HG02973 (cell line): ENCODE measurements around the gene C10orf62.

Experiments used
- ATAC-seq: cut with Tn5 transposase; IDR thresholded peaks from one replicate; pipeline ENCODE4 v1.9.1; 2021; ENCODE audit warnings: moderate library complexity; ENCODE audit not compliant: unreplicated experiment

The C10orf62 gene

DNA sequence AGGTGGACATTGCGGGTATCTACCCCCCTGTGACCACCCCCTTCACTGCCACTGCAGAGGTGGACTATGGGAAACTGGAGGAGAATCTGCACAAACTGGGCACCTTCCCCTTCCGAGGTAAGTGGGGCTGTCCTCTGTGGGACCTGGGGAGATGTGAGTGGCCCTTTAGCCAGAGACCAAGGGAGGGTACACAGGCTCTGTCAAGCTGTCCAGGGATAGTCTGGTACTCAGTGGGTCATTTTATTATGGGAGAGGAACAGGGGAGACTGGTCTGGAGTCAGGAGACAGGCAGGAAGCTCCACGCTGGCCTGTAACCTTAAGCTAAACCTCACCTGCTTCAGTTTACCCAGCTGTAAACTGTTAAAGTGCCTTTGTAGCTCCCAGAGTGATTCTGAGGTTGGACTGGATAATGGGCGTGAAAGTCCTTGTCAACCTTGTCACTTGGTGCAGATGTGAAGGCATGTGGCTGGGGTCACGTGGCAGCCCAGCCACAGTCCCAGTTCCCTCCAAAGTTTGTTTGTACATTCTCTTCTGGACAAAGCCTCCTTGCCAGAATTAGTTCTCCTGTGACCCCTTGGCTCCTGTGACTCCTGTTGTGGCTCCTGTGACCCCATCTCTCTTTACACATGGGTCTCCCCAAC lies 4.6 kb upstream of the C10orf62 start:
- ATAC-seq, result no peak

DNA sequence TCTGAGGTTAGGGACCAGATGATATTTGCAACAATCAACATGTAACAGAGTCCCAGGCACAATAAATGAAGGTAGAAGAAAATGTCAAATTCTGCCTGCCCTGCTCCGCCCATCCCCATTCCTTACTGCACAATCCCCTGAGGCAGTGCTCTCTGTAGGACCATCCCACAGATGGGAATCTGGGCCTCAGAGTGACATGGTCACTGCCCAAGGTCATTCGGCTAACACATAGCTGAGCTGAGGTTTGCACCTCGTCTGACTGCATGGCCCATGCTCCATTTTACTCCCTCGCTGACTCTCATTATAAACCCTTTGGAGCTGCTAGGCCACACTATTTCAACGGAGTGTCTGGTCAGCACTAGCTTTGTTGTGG lies 4.1 kb upstream of the C10orf62 start:
- no peak for ATAC-seq

DNA sequence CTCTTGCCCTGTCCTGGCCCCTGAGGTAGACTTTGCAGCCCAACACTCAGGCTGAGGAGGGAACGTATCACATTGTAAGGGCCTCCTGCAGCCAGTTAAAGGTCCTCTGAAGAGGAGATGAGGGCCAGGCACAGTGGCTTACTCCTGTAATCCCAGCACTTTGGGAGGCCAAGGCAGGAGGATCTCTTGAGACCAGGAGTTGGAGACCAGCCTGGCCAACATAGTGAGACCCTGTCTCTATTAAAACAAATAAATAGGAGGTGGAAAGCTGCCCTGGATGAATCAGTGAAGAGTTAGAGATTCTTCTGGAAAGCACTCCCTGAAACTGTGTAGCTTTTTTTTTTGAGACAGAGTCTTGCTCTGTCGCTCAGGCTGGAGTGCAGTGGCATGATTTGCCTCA lies 2.3 kb upstream of the C10orf62 start:
- no peak for ATAC-seq

DNA sequence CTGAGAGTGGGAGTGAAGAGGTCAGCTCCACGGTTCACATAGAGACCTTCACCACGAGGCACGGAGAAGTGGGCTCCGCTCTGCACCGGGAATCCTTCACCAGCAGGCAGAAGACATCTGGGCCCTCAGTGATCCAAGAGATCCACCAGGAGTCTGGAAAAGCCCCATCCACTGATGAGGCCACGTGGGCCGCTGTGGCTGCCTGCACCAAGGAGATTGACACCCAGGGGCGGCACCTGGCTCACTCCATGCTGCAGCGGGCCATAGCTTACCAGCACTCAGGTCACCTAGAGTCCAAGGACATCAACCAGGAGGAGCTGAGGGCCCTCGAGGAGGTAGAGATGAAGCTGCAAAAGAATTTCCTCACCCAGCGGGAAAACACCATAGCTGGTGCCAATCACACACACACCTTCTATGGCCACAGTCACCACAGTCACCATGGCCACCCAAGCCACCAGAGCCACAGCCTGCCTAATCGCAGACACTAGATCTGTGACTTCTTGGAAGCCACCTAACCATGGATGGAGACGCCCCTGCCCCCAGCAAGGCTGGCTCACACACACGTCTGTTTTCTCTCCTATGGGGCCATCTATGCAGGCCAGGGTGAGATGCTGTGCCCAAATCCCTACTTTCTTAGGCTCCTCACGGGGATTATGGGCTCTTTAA lies 694 bp downstream of the C10orf62 start:
- ATAC-seq, result no peak

DNA sequence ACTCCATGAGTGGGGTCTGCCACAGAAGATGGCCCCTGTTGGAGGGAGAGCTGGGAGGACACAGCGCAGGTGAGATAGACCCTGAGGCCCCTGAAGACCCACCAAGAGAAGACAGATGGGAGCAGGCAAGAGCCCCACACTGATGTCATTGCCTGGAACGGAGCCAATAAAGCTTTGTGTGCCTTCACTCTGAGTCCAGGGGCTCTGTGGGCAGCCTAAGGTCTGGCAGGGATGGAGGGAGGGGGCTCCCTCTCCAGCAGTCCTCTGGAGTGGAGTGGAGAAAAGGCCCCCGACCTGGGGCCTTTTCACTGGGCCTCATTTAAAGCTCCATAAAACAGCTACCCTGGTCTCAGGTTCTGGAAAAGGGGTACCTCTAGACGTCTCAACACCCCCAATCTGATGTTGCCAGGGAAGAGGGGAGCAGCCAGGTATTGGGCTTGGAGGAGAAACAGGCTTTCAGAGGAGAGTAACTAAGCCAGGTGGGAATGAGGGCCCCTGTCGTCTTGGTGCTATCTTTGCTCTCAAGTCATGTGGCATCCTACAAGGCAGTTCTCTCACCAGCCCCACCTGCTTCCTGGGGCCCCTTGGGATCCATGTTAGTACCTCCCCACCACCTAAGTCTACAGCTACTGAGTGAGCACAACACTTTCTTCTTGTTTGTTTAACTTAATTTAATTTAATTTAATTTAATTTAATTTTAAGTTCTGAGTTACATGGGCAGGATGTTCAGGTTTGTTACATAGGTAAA lies 1.4 kb downstream of the C10orf62 start:
- ATAC-seq, result no peak

DNA sequence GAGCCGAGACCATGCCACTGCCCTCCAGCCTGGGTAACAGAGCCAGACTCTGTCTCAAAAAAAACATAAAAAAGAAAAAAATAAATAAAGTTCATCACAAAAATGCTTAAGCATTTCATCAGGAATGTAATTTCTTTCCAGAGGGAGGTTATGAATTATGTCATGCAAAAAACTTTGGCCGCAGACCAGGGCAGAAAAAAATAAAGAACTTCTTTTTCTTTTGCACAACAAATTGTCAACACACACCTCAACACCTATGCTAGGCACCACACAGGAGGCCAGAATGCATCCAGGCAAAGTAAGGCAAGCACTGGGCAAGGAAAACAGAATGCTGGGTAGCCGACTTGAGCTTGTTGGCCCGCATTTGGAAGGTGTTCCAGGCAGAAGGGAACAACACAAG lies 3.9 kb downstream of the C10orf62 start:
- ATAC-seq, result no peak

DNA sequence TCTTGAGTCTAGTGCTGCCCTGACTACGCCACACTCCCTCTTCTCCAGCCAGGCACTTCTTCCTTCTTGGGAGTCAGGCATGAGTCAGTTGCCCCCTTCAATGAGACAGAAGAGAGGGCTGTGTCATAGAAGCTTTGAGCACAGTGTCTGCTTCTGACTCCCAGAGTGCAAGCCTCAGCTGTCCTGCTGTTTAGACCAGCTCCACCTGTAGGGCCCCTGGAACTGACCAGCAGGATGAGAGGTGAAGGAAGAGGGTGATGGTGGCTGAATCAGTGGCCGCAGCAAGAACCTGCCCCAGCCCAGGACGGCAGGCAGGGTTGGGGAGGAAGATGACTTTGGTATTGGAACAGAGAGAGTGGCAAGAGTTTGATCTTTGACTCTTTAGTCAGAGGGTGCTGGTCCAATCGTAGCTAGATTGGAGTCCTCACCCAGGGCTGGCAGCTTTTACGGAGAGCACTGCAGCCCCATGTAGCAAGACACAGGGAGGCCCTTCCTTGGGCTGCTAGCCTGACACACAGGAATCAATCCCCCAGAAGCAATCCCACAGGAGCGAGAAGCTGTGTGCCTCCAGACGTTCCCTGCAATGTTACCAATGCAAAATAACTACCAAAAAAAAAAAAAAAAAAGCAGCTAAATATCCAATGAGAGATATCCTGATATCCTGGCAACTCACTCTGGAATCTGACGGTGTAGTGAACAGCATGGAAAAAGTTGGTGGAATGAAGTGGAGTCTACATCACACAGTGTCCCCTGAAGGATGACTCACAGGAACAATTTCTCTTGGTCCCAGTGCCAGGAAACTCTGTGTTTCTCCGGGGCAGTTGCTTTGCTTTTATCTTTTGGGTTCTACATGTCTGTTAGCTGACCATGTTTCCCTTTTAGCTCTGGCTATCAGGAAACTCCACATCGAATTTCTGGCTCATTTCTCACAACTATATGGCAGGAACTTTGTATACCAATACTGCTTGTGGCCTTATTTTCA lies 6.9 kb downstream of the C10orf62 start:
- ATAC-seq, result no peak

DNA sequence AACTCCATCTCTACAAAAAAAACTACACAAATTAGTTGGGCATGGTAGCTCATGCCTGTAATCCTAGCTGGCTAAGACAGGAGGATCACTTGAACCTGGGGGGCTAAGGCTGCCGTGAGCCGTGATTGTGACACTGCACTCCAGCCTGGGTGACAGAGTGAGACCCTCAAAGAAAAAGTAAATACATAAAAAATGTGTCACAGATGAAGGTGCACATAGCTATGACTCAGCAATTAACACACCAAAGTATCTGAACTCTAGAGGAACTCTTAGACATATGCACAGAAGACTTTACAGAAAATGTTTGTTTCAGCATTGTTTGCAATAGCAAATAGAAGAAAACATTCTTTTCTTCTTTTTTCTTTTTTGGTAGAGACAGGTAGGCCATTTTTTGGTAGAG lies 8.3 kb downstream of the C10orf62 start:
- no peak for ATAC-seq

DNA sequence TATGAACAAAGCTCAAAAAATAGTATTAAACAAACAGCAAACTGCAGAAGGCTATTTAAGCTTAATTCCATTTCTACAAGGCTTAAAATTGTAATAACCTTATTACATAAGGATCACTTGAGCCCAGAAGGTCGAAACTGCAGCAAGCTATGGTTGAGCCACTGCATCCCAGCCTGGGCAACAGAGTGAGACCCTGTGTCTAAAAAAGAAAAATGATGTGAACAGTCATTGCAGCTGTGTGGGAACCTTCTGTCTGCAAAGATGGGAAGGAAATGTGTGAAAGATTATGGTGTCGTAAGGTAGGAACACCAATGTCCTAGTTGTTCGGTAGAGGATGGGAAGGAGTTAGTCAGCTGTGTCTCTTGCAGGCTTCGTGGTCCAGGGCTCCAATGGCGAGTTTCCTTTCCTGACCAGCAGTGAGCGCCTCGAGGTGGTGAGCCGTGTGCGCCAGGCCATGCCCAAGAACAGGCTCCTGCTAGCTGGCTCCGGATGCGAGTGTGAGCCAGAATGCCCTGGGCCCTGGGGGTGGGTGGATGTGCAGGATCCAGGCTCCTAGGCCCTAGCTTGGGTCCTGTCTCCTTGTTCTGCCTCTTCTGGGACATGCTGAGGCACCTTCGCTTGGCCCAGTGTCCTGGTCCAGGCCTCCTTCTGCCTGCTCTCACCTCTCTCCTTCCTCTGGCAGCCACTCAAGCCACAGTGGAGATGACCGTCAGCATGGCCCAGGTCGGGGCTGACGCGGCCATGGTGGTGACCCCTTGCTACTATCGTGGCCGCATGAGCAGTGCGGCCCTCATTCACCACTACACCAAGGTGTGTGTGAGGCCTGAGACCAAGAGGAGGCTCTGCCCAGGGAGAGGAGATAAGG lies 9.1 kb downstream of the C10orf62 start:
- no peak for ATAC-seq

DNA sequence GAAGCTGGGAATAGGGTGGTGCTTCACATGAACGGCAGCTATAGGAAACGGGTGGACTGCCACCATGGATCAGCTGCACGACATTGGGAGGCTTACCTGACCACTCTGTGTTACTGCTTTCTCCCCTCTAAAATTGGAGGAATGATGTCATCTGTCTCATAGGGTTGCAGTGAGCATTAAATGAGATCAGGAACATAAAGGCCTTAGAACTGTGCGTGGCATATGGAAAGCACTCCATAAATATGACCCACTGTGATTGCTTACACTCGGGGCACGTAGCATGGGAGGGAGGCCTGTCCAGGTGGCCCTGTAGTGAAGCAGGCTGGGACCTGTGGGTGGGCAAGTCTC lies 9.7 kb downstream of the C10orf62 start:
- no peak for ATAC-seq

DNA sequence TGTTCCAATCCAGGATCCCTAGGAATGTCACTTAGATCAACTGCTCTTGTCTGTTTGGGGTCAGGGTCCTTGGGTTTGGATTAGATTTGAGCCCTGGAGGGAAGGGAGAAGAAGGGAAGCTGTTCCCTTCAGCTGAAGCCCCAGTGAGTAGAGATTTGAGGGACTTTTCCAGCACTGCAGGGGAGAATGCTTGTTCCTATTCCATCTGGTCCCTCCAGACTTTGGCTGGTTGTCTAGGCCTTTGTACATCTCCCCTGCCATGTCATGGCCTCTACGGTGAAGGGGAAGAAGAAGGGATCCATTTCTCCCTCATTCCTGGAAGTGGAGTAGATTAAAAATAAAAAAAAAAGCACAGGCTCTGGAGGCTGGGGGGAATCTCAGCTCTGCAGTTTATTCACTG lies 11.1 kb downstream of the C10orf62 start:
- ATAC-seq, result no peak

DNA sequence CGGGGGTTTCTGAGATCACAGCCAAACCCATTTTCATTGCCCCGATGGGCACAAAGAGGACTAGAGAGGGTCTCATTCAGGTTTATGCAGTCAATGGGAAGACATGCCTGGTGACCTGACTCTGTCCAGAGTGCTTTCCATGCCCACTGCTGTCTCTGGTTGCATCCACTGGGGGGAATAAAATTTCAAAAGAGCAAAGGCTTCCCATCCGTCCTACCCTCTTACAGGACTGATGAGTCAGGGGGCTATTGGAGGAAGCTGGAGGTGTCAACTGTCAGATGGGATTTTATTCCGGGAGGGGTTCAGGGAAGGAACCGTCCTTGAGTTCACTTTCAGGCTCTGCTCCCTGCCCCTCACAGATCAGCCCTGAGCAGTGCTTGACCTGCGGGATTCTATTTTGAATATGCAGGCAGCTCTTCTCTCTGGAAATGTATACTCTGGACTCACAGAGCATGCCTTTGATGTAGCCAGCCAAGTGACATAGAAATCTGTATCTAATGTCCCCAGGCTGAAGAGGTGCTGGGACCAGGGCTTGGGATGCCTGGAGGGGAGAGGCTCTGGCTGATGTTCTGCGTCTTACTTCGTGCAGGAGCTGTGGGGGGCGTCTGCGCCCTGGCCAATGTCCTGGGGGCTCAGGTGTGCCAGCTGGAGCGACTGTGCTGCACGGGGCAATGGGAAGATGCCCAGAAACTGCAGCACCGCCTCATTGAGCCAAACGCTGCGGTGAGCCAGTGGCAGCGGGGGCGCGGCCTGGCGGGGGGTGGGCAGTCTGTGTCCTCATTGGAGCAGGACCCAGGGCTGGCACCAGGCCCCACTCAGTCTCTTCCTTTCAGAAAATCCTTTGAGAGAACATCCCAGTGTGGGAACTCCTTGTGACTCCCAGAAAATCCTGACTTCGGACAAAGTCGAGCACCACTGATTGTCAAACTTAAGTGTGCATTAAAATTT lies 12.0 kb downstream of the C10orf62 start:
- ATAC-seq, result no peak

DNA sequence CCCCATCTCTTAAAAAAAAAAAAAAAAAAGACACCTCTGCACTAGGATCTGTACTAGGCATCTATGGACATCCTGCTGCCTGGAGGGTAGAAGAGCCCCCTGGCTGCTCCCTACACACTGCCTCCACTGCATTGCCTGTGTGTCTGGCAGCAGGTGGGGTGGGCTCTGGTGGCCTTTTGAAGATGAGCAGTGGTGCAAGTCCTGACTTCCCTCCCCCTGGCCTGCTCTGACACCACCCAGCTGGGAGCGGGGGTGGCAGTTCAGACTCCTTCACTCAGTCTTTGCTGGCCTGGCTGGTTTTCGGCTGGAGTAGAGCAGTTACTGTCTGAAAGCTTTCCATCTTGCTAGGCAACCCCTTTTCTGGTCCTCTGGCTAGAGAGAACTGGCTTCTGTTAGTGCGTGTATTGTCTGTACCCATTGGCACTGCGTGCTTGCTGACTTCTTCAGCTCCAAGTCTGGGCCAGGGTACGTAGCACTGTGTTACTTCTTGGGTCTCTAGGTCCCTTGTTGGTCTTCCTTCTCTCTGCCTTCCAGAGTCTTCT lies 17.6 kb downstream of the C10orf62 start:
- ATAC-seq, result no peak

DNA sequence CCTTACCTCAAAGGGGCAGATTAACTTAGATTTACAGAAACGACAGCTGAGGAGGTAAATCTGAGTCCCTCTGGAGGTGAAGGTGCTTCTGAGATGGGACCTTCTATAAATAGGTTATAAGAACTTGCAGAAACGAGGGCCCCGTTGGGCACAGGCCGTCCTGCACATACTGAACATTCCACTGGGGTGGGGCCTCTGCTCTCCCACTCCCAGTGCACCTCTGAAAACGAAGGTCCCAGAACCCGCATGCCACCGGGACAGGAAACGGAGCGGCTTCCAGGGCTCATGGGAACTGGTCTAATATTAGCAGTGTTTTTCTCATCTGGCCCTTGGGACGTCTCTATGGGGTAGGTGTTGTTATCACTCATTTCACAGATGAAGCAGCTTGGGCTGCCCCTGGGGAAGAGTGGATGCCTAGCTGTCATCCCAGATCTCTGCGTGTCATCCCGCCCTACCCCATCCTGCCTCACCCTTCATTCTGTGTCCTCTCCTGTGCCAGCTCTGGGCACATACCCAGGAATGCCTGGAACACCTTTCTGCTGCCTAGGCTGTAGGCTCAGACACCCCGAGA lies 19.6 kb downstream of the C10orf62 start:
- ATAC-seq, result no peak

DNA sequence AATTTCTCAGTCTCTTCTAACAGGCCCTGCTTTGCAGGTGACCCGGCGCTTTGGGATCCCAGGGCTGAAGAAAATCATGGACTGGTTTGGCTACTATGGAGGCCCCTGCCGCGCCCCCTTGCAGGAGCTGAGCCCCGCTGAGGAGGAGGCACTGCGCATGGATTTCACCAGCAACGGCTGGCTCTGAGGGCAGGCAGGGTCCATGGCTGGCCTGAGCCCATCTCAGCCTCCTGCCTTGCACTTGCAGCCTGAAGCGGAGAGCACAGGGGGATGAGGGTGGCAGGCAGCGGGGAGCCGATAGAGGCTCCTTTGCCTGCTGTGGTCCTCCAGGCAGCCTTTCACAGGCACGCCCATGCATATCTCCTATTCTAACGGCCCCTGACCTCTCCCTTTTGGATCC lies 22.0 kb downstream of the C10orf62 start:
- ATAC-seq, result no peak

DNA sequence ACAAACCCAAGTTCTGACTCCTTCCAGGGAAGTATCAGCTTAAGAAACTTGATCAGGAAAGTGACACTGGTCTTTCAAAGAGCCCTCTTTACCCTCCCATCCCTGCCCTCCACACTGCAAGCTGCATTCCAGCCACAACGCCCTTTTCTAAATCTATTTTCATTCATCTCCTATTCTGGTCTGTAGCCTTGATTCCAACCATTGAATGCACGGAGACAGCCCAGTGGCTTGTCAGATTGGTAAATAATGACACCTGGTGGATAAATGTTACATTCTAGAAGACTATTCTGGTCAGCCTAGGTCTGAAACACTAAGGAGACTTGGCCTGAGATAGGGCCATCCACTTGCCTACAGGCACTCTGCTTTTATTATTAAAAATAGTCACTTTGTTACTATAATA lies 22.9 kb downstream of the C10orf62 start:
- no peak for ATAC-seq

DNA sequence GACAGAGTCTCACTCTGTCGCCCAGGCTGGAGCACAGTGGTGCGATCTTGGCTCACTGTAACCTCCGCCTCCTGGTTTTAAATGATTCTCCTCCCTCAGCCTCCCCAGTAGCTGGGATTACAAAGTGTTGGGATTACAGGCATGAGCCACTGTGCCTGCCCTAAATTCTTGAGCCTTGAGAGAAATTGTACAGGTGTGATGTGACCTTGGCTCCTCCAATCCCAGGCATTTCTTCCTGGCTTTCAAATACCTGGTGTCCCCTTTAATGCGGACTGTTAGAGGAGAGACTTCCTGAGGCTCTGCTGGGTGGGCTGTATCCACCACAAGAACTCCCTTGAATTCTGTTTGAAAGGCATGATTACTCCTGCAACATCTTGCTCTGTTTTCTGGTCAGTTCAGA lies 28.8 kb downstream of the C10orf62 start:
- no peak for ATAC-seq

DNA sequence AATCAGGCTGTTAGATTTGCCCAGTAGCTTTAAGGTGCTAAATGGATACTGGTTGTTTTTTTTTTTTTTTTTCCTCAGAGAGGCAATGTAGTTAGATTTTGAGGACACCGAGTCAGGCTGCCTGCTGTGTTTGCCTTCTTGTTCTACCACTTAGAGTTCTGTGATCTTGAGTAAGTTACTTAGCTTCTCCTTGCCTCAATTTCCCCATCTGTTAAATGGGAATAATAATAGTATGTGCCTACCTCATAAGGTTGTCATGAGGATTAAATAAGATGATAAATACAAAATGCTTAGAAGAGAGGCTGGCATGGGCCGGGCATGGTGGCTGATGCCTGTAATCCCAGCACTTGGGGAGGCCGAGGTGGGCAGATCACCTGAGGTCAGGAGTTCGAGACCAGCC lies 29.2 kb downstream of the C10orf62 start:
- ATAC-seq, result no peak

DNA sequence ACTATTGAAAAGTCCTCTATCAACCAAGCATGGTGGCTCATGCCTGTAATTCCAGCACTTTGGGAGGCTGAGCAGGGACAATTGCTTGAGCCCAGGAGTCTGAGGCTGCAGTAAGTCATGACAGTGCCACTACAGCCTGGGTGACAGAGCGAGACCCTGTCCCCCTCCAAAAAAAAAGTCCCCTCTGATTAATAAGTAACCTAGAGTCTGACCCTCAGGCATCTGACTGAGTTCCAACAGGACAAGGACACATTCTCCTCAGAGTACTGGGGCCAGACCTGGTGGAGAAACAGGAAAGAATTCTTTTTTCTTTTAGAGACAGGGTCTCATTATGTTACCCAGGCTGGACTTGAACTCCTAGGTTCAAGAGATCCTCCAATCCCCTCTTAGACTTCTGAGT lies 33.8 kb downstream of the C10orf62 start:
- no peak for ATAC-seq
